ENCODE results near the gene OGG1. TPM values are rescaled to one million over a fixed set of nuclear protein-coding genes. Genes with fewer than 3 reads are reported as not detected.
A peak's percentile ranks its signal among the peaks of the same experiment; 100 is the strongest.

The OGG1 gene
- total and polyA plus RNA-seq, 9 of the 15 experiments (the other 6 are each of a cell fraction or from before 2014, with no cell fraction given): 6.6 to 33.0 (median 24.4) TPM

- TF ChIP-seq ZBTB5 (IDR thresholded peaks at IDR 0.05): no peak
- TF ChIP-seq, protein P1, sequence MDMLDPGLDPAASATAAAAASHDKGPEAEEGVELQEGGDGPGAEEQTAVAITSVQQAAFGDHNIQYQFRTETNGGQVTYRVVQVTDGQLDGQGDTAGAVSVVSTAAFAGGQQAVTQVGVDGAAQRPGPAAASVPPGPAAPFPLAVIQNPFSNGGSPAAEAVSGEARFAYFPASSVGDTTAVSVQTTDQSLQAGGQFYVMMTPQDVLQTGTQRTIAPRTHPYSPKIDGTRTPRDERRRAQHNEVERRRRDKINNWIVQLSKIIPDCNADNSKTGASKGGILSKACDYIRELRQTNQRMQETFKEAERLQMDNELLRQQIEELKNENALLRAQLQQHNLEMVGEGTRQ (CRISPR knock-in tag; IDR thresholded peaks at IDR 0.05): peak; percentile 90
- no peak for TF ChIP-seq E2F5 (CRISPR knock-in tag; IDR thresholded peaks at IDR 0.05)
- TF ChIP-seq RCOR1 (IDR thresholded peaks at IDR 0.05; ENCODE audit: borderline replicate concordance in 1 of 2, low read depth in 2 of 2, low read length in 2 of 2): peak in 1 of 2 experiments; percentile 89; a peak in 2 of 4 replicates
- no peak for TF ChIP-seq MCM7 (IDR thresholded peaks at IDR 0.05)
- TF ChIP-seq, protein P2, sequence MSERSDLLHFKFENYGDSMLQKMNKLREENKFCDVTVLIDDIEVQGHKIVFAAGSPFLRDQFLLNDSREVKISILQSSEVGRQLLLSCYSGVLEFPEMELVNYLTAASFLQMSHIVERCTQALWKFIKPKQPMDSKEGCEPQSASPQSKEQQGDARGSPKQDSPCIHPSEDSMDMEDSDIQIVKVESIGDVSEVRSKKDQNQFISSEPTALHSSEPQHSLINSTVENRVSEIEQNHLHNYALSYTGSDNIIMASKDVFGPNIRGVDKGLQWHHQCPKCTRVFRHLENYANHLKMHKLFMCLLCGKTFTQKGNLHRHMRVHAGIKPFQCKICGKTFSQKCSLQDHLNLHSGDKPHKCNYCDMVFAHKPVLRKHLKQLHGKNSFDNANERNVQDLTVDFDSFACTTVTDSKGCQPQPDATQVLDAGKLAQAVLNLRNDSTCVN (CRISPR knock-in tag; IDR thresholded peaks at IDR 0.05): no peak
- TF ChIP-seq ZSCAN32 (CRISPR knock-in tag; IDR thresholded peaks at IDR 0.05): no peak
- TF ChIP-seq ATF1 (CRISPR knock-in tag; IDR thresholded peaks at IDR 0.05): no peak
- peak; percentile 72; the same call in 1 of the 2 replicates for TF ChIP-seq ATF1 (tag; IDR thresholded peaks at IDR 0.05)
- peak; percentile 69 for TF ChIP-seq HDAC3 (IDR thresholded peaks at IDR 0.05; ENCODE audit: borderline replicate concordance, partially characterized antibody)
- no peak for TF ChIP-seq RUNX1 (IDR thresholded peaks at IDR 0.05; ENCODE audit: low read depth)
- no peak for TF ChIP-seq PCBP1 (IDR thresholded peaks at IDR 0.05; ENCODE audit: low read depth, low read length, poor library complexity, severe bottlenecking)
- TF ChIP-seq ZNF766 (CRISPR knock-in tag; conservative IDR thresholded peaks at IDR 0.05): peak; percentile 76; the same call in 1 of the 2 replicates
- peak; percentile 98 for TF ChIP-seq JUN (IDR thresholded peaks at IDR 0.05; ENCODE audit: borderline replicate concordance, low read depth, low read length)
- TF ChIP-seq JUN (CRISPR knock-in tag; IDR thresholded peaks at IDR 0.05; ENCODE audit: borderline replicate concordance): no peak
- TF ChIP-seq SRF (CRISPR knock-in tag; IDR thresholded peaks at IDR 0.05): peak in 1 of 2 experiments; percentile 88; a peak in 2 of 4 replicates
- TF ChIP-seq TAL1 (IDR thresholded peaks at IDR 0.05): peak; percentile 23; the same call in 1 of the 2 replicates
- TF ChIP-seq ZNF282 (CRISPR knock-in tag; IDR thresholded peaks at IDR 0.05): no peak
- TF ChIP-seq ZNF143 (CRISPR knock-in tag; IDR thresholded peaks at IDR 0.05): no peak
- no peak for TF ChIP-seq GABPB2 (CRISPR knock-in tag; conservative IDR thresholded peaks at IDR 0.05)
- TF ChIP-seq, protein P3, sequence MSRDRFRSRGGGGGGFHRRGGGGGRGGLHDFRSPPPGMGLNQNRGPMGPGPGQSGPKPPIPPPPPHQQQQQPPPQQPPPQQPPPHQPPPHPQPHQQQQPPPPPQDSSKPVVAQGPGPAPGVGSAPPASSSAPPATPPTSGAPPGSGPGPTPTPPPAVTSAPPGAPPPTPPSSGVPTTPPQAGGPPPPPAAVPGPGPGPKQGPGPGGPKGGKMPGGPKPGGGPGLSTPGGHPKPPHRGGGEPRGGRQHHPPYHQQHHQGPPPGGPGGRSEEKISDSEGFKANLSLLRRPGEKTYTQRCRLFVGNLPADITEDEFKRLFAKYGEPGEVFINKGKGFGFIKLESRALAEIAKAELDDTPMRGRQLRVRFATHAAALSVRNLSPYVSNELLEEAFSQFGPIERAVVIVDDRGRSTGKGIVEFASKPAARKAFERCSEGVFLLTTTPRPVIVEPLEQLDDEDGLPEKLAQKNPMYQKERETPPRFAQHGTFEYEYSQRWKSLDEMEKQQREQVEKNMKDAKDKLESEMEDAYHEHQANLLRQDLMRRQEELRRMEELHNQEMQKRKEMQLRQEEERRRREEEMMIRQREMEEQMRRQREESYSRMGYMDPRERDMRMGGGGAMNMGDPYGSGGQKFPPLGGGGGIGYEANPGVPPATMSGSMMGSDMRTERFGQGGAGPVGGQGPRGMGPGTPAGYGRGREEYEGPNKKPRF (IDR thresholded peaks at IDR 0.05; ENCODE audit: low read depth, low read length): no peak
Measured at GRCh38 chr3:9715764-9716437, 33.9 kb upstream of the OGG1 start (continued).
